NCI-H460 (cell line): Measurements from ENCODE around the gene CDH18. TPM values are rescaled to one million over a fixed set of nuclear protein-coding genes. Genes with fewer than 3 reads are reported as not detected.

ENCODE experiments used
- DNase-seq: peaks from one replicate; pipeline ENCODE4 v3.0.0-alpha.2; 2016; ENCODE audit warnings: low read depth; ENCODE audit errors: extremely low read depth
- total RNA-seq: library from RNA; depleted of rRNA; stranded (reverse); fragments of >200 nt; shearing (Covaris generic); gene quantifications from 2 replicates; pipeline ENCODE4 v1.2.3, GENCODE V29; 2014

CDH18 gene
- total RNA-seq, 1 experiment from 2014 or later = 0.84 TPM

GRCh38 chr5:19753579-19753978 is 234.4 kb downstream of the CDH18 start:
- no peak for DNase-seq

DNA sequence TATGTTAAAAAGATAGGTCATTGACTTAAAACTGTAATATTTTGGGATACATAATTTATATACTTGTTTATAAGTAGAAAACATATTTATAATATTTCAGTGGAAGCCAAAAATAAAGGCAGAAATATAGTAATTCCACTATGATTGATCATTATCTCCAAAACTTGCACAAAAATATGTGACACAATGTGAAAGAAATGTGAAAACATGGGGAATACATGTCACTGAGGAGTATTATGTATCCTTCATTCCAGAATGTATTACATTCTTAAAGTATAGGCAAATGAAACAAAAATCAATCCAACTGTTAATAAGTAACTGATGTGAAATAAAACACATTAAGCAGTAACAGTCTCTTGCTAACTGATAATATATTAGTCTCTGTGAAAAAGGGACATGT is 236.7 kb downstream of the CDH18 start:
- no peak for DNase-seq

GRCh38 chr5:19745247-19745646 is 242.8 kb downstream of the CDH18 start:
- no peak for DNase-seq

DNA sequence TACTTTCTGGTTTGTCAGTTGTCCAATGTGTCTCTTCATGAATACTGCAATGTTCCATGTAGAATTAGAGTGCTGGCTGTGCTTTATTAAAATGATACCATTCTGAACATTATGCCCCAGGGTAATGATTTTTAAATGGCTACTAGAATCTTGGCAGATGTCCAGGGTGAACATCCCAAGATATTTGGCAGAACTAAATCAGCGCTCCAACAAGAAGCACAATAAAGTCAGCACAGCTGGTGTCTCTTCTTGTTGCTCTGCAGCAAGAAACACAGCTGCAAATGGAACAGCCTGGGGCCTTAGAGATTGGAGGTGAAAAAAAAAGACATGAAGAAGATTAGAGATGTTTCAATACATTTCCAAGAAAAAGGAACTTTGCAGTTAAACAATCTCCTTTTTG is 248.3 kb downstream of the CDH18 start:
- DNase-seq = no peak

DNA sequence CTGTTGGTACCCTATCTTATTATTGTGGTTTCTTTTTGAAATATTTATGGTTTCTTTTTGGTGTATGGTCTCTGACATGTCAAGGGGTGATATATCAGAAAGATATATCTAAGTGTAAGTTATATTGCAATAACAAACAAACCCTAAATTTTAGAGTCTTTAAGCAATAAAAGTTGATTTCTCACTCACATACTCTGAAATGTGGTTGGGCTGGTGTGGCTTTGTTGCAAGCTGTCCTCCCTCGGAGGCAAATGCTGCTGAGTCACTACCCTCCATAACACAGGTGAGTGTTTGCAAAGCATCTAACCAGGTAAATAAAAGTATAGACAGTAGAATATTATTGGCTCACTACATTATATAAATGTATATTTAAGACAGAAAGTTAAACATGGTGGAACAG is 253.2 kb downstream of the CDH18 start:
- DNase-seq = no peak

- no peak for DNase-seq
Measured at GRCh38 chr5:19733612-19734495, 254.1 kb downstream of the CDH18 start.

DNA sequence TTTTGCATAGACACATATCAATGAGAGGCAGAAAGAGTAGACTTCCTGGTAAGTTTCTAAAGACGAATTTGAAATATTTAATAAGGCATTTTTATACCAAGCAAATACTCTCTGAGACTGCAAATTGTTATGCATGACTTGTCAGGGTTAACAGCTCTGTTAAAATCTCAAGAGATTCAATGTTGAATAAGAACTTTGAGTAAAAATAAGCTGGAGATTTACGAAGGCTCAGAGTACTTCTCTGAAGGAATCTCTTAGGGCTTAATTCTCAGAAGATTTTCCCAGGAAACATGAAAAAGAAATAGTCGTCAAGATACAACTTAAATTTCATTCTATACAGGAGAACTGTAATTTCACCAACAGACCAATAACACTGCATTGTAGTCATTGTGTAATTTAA is 259.4 kb downstream of the CDH18 start:
- DNase-seq = no peak

GRCh38 chr5:19719109-19719508 is 268.9 kb downstream of the CDH18 start:
- no peak for DNase-seq

GRCh38 chr5:19713740-19714139 is 274.3 kb downstream of the CDH18 start:
- DNase-seq = no peak

- DNase-seq = no peak
Measured at GRCh38 chr5:19709403-19709802, 278.6 kb downstream of the CDH18 start.

- DNase-seq = no peak
Measured at GRCh38 chr5:19706776-19707175, 281.2 kb downstream of the CDH18 start.

DNA sequence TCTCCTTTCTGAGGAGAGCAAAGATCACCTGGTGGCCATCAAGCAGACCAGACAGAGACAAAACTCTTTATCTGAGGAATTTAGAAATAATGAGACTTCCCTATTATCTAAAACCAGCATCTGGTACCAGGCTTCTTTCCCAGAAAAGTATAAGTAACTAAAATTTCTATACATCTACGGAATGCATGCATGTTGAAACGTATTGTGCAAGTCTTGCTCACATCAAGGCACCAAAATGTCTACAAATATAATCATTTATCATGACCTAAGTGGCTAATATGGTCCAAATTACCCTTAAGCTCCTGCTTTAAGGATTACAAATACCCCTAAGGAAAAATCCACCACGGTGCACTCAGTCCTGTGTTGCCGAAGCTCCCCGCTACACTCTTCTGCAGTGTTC is 286.3 kb downstream of the CDH18 start:
- no peak for DNase-seq

GRCh38 chr5:19694949-19695611 is 292.9 kb downstream of the CDH18 start:
- DNase-seq = no peak

DNA sequence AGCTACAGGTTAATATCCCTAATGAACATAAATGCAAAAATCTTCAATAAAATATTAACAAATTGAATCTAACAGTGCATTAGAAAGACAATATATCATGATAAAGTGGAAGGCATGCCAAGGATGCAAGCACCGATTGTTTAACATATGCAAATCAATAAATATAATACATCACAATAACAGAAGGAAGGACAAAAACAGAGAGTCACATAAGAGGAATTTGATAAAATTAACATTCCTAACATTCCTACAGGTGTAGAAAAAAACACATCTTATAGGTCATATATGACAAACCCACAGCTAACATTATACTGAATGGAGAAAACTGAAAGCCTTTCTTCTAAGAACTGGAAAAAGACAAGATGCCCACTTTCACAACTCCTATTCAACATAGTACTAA is 297.0 kb downstream of the CDH18 start:
- DNase-seq = no peak

- DNase-seq = no peak
Measured at GRCh38 chr5:19685473-19685872, 302.5 kb downstream of the CDH18 start.

- DNase-seq = no peak
Measured at GRCh38 chr5:19676895-19677294, 311.1 kb downstream of the CDH18 start.

DNA sequence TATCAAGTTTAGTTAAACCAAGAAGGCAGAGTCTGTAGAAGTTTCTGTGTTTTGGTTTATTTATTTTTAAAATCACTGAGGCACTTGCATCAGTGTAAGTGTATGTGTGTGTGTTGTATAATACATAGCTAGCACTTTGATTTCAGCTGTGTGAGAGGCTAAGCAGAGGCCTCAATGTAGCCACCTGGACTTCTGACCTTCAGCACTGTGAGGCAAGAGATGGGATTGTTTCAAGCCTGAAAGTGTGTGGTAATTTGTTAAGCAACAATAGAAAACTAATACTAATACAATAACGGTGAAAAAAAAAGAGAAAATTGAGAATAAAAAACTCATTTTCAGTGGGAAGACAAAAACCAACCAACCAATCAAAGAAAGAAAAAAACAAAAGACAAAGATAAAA is 327.3 kb downstream of the CDH18 start:
- DNase-seq = no peak

- DNase-seq = no peak
Measured at GRCh38 chr5:19655627-19656026, 332.4 kb downstream of the CDH18 start.

GRCh38 chr5:19638461-19638860 is 349.5 kb downstream of the CDH18 start:
- DNase-seq = no peak

DNA sequence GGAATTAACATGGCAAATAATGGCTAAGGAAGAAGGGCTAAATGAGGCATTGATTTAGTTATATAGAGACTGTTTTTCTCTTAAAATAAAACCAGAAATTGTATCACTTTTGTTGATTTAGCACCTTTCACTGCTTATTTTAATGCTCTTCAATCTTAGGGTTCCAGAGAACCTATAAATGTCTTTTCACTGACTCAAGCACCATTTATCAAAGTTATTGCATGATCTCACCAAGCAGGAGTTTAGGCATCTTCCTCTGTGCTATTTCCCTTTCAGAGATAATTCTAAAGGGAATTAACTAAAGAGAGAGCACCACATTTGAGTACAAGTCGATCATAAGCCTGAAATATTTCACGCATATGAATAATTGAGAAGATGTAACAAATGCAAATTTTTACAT is 357.1 kb downstream of the CDH18 start:
- no peak for DNase-seq

DNA sequence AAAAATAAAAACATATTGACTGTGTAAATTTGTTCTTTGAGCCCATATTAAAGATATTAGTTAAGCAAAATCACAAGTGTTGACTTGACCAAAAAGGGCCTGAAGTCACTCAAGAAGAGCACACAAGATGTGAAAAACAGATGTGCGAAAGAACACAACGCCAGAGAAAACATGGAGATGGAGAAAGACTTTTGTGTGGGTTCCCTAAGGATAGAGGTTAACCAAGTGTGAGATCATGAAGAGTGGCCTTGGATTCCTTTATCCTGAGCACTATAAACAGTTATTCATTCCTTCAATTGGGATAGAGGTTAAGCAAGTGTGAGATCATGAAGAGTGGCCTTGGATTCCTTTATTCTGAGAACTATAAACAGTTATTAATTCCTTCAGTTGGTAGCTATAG is 361.8 kb downstream of the CDH18 start:
- DNase-seq = no peak

DNA sequence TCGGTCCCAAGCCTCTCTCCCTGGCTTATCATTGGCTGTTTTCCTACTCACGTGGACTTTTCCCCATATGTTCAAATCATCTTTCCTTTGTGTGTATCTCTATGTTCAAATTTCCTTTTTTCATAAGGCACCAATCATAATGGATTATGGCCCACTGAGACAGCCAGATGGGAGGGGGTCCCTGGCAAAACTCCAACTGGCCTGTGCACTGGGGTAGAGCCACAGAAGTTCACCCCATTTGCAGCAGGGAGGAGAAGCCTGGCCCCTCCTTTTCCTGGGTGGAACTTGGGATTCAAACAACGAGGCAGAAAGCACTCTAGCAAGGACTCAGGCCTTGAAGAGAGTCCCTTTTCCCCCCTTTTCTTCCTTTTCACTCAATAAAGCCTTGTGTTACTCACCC is 362.4 kb downstream of the CDH18 start:
- DNase-seq = no peak
